GM12873 (cell line): ENCODE results near the gene PPM1D.
A peak's percentile ranks its signal among the peaks of the same experiment; 100 is the strongest.

ENCODE experiments used
- CTCF ChIP-seq: IDR thresholded peaks from 2 replicates; pipeline ENCODE4 v1.5.1; 2012; ENCODE audit warnings: low read depth, mild to moderate bottlenecking, moderate library complexity, low read length, control low read depth; ENCODE audit not compliant: insufficient read depth; ENCODE audit errors: missing control alignments

The PPM1D gene

DNA sequence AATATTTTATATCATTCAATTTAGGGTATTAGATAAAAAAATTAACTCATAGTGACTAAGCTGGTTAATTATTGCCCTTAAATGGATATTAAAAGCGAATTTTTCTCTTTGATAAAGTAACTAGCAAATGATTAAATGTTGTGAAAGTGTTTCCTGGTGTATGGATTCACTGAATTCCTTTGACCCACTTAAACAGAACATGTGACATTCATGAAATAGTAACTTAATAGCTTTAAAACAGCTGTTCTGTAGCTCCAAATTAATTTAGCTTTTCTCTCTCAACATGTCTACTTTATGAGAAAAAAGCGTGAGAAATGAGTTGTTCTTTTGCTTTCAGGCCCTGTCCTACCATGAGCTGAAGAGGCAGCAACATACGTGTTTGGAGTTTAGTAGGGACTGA, 37.6 kb upstream of the PPM1D start:
- no peak for TF ChIP-seq CTCF

GRCh38 chr17:60563743-60564142, 36.2 kb upstream of the PPM1D start:
- no peak for TF ChIP-seq CTCF

DNA sequence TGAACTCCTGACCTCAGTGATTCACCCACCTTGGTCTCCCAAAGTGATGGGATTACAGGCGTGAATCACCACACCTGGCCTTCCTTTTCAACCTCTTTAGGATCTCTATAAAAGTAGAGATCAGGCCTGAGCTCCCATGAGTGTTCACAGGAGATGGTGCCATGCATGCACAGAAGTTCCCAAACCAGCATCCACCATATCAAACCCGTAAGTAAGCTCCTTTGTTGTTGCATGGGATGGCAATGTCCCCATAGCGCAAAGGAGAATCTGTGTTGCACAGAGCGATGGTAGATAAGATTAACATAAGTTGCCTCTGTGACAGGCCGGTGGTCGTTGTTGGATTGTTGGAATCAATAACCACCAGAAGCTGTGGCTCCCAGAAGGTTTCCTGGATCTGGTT, 34.8 kb upstream of the PPM1D start:
- TF ChIP-seq CTCF = no peak

GRCh38 chr17:60573236-60574051, 26.5 kb upstream of the PPM1D start:
- TF ChIP-seq CTCF = no peak

DNA sequence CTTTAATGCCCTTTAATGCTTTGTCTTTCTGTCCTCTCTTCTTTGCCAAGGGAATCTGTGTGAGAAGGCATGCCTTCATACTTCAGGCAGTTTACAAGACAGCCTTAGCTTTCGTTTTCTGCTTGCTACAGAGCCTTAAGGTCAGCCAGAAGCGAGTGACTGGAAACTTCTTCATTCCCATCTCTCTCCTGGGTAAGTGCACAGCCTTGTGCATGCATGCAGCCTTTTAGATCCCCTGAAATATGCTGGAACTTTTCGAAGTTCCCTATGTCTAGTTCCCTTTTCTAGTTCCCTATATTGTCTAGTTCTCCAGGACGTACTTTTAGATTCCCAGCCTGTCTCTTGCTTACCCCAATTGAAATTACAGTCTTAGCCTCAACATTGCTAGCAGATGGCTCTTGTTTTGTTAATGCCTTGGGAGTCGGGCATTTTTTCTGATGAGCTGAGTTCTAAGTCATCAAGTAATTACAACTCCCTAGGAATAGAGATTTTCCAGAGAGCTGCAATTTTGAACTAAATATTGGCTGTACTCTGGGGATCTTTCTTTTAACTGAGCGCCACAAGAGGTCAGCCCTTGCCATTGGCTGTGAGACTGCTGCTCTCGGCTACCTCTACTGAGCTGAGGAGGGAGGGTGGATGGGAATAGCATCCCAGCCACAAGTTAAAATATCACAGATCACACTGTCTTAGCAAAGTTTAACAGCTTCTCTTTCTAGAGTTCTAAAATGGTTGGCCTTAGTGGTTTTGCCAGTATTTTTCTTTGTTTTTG, 22.7 kb upstream of the PPM1D start:
- peak; percentile 7 for TF ChIP-seq CTCF

DNA sequence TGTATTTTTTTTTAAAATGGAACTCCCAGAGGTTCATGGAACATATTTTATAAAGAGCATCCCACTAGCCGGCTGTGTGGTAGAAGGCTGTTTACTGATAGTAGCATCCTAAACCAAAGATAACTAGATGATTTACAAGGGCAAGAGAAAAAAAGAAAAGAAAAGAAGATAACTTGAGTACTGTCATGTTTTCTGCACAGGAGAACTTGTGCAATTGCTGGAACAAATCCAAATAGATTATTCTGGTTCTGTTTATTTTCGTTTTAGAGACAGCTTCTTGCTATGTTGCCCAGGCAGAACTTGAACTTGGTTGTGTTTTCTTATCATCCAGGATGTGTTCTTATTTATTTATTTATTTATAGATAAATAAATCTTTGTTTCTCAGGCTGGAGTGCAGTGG, 20.9 kb upstream of the PPM1D start:
- TF ChIP-seq CTCF = no peak

- no peak for TF ChIP-seq CTCF
Measured at GRCh38 chr17:60579551-60579950, 20.4 kb upstream of the PPM1D start.
